SK-N-SH (cell line): ENCODE measurements around the gene P2RY8.

Experiments
- CHD2 ChIP-seq: fragments of 150-350 bp; IDR thresholded peaks from 2 replicates; pipeline ENCODE4 v1.6.1; 2018; ENCODE audit warnings: low read length; ENCODE audit not compliant: partially characterized antibody
- EP300 ChIP-seq, 2 experiments: IDR thresholded peaks; 2 replicates each; pipeline versions ENCODE4 v1.4.0 to v1.6.1; 2012; ENCODE audit warnings: borderline replicate concordance in 1 of 2, low read depth in 1 of 2, low read length in 1 of 2
- EZH2phosphoT487 ChIP-seq: fragments of 200-600 bp; sonication (generic); IDR thresholded peaks from 2 replicates; pipeline ENCODE4 v1.6.1; 2017; ENCODE audit warnings: low read depth, mixed run types, mild to moderate bottlenecking, antibody characterized with exemption, moderate library complexity, borderline replicate concordance
- FOXJ3 ChIP-seq: sonication (generic); formaldehyde crosslinking; IDR thresholded peaks from 2 replicates; pipeline ENCODE4 v1.5.1; 2020; ENCODE audit warnings: mild to moderate bottlenecking, missing genetic modification reagents
- MXI1 ChIP-seq: IDR thresholded peaks from 2 replicates; pipeline ENCODE4 v1.6.1; 2012; ENCODE audit warnings: mild to moderate bottlenecking, low read depth, low read length, improper control_type of control experiment
- POLR2AphosphoS5 ChIP-seq: IDR thresholded peaks from 2 replicates; pipeline ENCODE4 v1.6.1; 2012; ENCODE audit warnings: low read depth, low read length
- RCOR1 ChIP-seq: fragments of 150-350 bp; IDR thresholded peaks from 2 replicates; pipeline ENCODE4 v1.6.1; 2017; ENCODE audit warnings: antibody characterized with exemption, low read length
- RXRA ChIP-seq: IDR thresholded peaks from 2 replicates; pipeline ENCODE4 v1.4.0; 2012; ENCODE audit warnings: low read depth, mild to moderate bottlenecking, borderline replicate concordance
- TEAD4 ChIP-seq: IDR thresholded peaks from 2 replicates; pipeline ENCODE4 v1.4.0; 2012; ENCODE audit warnings: mild to moderate bottlenecking, borderline replicate concordance; ENCODE audit not compliant: insufficient read depth
- TF ChIP-seq, protein P1 (sequence below): fragments of 200-600 bp; sonication (generic); IDR thresholded peaks from 2 replicates; pipeline ENCODE4 v1.6.1; 2017; ENCODE audit warnings: antibody characterized with exemption, mild to moderate bottlenecking, moderate library complexity

DNA sequence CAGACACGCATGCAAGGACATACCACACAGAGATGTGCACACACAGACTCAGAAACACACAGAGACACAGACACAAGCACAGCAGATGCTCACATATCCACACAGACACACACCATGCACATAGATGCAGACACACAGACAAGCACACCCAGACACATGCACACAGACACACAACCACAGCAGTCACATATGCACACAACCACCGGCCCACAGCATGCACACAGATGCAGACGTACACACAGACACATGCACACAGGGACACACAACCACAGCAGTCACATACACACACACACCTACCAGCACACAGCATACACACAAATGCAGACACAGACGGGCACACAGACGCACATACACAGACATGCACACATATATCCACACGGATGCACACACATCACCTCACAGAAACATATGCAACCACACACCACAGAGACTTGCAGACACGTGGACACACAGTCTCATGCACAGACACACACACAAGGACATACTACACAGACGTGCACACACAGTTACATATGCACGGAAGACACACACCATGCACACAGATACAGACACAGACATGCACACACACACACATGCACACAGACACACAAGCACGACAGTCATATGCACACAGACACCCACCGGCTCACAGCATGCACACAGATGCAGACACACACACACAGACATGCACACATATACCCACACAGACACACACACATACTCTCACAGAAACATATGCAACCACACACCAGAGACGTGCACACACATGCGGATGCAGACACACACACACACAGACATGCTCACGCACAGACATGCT, 119.8 kb downstream of the P2RY8 start:
- TF ChIP-seq RCOR1 (no peak), MXI1 (no peak), FOXJ3 (CRISPR knock-in tag) (no peak), EZH2phosphoT487 (no peak), RXRA (no peak), EP300 (IDR thresholded peaks at IDR 0.05; ENCODE audit: borderline replicate concordance in 1 of 2, low read depth in 1 of 2, low read length in 1 of 2) (no peak), POLR2AphosphoS5 (peak; percentile 44; the same call in 1 of the 2 replicates), CHD2 (no peak), TEAD4 (no peak)
- TF ChIP-seq, protein P1, sequence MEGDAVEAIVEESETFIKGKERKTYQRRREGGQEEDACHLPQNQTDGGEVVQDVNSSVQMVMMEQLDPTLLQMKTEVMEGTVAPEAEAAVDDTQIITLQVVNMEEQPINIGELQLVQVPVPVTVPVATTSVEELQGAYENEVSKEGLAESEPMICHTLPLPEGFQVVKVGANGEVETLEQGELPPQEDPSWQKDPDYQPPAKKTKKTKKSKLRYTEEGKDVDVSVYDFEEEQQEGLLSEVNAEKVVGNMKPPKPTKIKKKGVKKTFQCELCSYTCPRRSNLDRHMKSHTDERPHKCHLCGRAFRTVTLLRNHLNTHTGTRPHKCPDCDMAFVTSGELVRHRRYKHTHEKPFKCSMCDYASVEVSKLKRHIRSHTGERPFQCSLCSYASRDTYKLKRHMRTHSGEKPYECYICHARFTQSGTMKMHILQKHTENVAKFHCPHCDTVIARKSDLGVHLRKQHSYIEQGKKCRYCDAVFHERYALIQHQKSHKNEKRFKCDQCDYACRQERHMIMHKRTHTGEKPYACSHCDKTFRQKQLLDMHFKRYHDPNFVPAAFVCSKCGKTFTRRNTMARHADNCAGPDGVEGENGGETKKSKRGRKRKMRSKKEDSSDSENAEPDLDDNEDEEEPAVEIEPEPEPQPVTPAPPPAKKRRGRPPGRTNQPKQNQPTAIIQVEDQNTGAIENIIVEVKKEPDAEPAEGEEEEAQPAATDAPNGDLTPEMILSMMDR, result no peak
